GM12874 (cell line): ENCODE data around the gene PLEKHG5.

ENCODE experiments used
- TF ChIP-seq, protein P1 (sequence below): IDR thresholded peaks from 2 replicates; pipeline ENCODE4 v1.5.1; 2011; ENCODE audit warnings: low read depth, mild to moderate bottlenecking, control low read depth, low read length, moderate library complexity; ENCODE audit not compliant: insufficient read depth

The PLEKHG5 gene

DNA sequence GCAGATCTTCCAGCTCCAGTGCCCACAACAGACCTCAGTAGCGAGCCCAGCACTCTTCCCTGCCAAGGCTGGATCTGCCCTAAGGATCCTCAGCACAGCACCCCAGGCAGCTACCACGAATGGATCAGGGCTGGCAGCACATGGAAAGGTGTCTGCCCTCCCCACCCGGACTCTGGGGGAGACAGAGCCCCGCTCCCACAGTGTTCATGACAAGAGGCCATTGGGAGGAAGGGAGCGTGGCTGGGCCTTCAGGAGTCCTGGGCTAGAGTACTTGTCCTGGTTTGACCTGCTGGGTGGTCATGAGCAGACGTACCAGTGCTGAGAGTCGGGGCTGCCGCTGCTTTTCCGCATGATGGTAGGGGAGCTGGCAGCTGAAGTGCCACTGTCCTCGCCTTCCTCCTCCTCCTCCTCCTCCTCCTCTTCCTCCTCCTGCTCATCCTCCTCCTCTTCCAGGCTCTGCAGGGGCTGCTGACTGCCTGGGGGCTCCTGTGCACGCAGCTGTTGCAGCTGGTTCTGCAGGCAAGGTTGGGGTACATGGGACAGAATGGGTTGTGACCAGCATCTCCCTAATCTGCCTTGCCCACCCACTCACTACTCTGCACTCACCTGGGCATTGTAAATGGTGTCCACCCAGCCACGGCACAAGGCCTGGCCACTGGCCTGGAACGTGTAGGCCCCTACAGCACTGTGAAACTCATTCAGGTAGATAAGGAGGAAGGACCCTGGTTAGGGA lies 22.6 kb downstream of the PLEKHG5 start:
- TF ChIP-seq, protein P1, sequence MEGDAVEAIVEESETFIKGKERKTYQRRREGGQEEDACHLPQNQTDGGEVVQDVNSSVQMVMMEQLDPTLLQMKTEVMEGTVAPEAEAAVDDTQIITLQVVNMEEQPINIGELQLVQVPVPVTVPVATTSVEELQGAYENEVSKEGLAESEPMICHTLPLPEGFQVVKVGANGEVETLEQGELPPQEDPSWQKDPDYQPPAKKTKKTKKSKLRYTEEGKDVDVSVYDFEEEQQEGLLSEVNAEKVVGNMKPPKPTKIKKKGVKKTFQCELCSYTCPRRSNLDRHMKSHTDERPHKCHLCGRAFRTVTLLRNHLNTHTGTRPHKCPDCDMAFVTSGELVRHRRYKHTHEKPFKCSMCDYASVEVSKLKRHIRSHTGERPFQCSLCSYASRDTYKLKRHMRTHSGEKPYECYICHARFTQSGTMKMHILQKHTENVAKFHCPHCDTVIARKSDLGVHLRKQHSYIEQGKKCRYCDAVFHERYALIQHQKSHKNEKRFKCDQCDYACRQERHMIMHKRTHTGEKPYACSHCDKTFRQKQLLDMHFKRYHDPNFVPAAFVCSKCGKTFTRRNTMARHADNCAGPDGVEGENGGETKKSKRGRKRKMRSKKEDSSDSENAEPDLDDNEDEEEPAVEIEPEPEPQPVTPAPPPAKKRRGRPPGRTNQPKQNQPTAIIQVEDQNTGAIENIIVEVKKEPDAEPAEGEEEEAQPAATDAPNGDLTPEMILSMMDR: no peak

DNA sequence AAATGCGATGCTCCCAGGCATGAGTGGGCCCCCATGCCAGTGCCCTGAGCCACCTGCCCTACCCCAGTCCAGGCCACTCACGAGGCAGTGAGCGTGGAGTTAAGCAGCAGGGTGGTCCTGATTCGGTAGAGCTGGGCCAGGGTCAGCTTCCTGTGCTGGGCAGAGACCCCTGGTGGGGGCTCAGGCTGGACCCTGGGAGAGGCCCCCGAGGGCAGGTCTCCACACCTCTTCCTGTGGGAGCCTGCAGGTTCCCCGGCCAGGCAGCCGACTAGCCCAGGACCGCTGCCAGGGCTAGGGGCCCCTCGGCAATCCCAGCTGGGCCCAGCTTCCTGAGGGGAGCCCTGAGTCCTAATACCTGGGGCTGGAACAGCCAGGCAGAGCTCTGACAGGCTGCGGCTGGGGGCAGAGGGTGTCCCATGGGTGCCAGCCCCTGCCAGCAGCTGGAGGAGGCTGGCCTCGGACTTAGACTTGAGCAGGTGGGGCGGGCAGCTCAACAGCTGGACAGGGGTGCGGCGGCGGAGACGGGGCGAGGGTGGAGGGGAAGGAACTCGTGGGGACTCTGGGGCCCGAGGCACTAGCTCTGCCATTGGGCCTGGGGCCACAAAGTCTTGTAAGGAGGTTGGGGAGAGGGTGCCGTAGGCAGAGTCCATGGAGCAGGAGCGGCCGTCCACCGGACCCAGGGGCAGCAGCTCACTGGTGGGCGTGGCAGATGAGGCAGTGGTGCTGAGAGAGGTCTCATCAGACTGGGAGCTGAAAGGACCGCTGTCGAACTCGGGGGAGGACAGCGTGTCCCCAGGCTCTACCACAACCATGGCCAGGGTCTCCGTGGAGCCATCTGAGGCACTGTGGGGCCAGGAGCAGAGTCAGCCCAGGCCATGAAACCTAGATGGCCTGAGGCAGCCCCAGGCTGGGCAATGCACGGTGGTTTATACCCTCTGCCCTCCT lies 23.5 kb downstream of the PLEKHG5 start:
- TF ChIP-seq, protein P1: no peak

DNA sequence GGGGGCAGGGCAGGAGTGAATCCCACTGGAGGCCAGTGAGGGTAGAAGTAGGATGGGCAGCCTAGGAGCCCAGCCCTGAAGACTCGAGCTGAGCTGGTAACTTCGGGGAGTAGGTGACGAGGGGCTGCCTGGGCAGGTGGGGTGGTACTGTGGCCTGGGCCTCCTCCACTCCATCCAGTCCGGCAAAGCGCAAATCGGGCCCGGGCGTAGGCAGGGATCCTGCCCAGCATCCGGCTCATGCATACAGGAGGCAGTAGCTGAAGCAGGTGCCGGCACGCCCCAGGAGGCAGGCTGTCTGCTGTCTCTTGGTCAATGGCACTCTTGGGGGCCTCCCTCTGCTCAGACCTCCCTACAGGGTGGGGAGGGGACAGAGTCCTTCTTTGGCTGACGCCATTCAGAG lies 24.2 kb downstream of the PLEKHG5 start:
- TF ChIP-seq, protein P1: no peak

DNA sequence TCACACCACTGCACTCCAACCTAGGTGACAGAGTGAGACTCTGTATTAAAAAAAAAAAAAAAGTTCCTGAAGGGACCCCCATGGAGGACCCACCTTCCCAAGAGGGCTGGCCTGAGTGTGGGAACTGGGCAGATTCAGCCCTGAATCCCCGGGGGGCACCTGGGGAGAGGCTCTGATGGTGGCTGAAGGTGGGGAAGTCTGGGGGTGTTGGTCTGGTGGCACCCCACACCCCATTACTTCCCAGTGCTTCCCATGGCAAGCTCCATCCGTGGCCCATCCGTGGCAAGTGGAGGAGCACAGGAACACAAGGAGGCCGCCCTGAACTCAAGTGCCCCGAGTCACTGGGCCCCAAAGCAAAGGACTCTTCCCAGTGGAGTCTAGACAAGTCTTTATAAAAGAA lies 24.7 kb downstream of the PLEKHG5 start:
- TF ChIP-seq, protein P1: no peak

DNA sequence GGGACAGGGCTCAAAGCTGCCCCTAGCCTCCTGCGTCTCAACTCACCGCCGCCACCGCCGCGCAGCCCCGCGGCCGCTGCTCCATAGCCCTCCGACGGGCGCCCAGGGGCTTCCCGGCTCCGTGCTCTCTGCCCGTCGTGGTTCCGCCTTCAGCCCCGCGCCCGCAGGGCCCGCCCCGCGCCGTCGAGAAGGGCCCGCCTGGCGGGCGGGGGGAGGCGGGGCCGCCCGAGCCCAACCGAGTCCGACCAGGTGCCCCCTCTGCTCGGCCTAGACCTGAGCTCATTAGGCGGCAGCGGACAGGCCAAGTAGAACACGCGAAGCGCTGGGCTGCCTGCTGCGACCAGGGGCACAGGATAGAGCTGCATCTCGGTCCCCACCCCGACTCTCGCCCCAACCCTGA lies 25.4 kb downstream of the PLEKHG5 start, which contains the start of gene TNFRSF25:
TSS of gene TNFRSF25 (minus strand) at position 151 of the 400 bp plus-strand sequence. CDS start at position 85, 66 bp downstream.
- TF ChIP-seq, protein P1: no peak

DNA sequence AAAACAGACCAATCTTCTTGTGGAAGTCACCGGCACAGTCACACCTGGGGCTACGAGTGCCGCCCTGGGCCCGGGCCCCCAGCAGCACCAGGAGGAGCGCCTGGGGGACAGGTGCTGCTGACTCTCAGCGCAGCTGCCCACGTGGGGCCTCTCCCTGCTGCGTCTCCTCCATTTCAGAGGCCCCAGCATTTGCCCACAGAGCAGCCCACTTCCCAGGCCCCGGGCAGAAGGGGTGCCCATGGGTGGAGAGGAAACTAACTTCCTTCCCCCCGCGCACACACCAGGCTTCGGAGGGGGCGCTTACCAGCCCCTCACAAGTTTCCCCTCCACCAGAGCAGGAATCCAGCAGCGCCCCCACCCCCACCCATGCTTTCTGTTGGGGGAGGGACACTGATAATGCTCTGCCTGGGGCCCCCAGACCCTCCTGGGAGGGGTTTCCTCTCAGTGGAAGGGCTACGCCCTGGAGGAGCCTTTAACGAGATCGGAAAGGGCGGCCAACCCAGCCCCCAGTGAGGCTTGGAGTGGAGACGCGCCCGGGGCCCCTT lies 25.9 kb downstream of the PLEKHG5 start:
- TF ChIP-seq, protein P1: no peak

DNA sequence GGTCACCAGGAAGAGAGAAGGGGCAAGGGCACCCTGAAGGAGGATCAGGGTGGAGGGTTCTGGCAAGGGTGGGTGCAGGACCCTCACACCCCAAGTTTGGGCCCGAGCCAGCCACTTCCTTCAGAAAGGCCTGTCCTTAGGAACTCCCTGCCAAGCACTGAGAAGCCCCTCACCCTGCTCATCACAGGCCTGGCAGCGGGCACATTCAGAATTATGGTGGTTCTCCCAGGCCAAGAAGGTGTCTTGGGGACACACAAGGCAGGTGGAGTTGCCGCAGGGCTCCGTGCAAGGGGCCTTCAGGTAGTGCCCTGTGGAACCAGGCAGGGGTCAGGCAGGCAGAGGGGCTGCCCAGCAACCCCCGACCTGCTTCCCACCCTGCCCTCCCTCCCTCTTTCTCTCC lies 26.6 kb downstream of the PLEKHG5 start:
- TF ChIP-seq, protein P1: no peak
